ENCODE measurements around the gene SLC7A9. TPM values are rescaled to one million over a fixed set of nuclear protein-coding genes. Genes with fewer than 3 reads are reported as not detected.

The SLC7A9 gene
- total RNA-seq, 2 experiments from 2014 or later = 0.28 TPM; not detected in 1

DNA sequence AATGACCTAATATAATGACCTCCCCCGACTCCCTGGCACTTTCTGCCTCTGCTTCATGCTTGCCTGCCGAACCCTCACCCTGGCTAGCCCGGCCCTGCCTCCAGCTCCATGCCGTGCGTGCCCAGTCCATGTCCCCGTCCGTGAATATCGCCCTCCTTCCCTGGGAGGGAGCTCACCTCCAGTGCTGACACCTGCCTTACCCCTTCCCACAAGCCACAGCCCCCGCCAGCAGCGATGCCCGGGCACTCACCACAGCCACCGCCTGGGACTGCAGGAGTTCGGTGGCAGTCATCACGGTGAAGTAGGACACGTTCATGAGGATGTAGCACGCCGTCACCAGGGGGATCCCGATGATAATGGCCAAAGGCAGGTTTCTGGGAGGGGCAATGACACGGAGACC is 10.0 kb downstream of the SLC7A9 start:
- DNase-seq = no peak
- ChIA-PET CTCF (no interaction called here), POLR2A (no interaction called here)
- H3K4me3 Mint-ChIP-seq = no peak overlapping the region
- no peak for ATAC-seq (ENCODE audit: poor library complexity)
- H3K9me3 Mint-ChIP-seq = no peaks in the 10 kb centered on the region
- TF ChIP-seq, protein P1, sequence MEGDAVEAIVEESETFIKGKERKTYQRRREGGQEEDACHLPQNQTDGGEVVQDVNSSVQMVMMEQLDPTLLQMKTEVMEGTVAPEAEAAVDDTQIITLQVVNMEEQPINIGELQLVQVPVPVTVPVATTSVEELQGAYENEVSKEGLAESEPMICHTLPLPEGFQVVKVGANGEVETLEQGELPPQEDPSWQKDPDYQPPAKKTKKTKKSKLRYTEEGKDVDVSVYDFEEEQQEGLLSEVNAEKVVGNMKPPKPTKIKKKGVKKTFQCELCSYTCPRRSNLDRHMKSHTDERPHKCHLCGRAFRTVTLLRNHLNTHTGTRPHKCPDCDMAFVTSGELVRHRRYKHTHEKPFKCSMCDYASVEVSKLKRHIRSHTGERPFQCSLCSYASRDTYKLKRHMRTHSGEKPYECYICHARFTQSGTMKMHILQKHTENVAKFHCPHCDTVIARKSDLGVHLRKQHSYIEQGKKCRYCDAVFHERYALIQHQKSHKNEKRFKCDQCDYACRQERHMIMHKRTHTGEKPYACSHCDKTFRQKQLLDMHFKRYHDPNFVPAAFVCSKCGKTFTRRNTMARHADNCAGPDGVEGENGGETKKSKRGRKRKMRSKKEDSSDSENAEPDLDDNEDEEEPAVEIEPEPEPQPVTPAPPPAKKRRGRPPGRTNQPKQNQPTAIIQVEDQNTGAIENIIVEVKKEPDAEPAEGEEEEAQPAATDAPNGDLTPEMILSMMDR (IDR thresholded peaks at IDR 0.05) = no peak
- no peaks in the 10 kb centered on the region for H3K36me3 Mint-ChIP-seq (ENCODE audit: low read depth)
- Histone ChIP-seq H3K4me1 (ENCODE audit: insufficient read depth, low read length) (no peaks in the 10 kb centered on the region), H3K36me3 (ENCODE audit: insufficient read depth, low read length) (no peaks in the 10 kb centered on the region), H3K27ac (ENCODE audit: low read depth in 1 of 2, low read length in 2 of 2) (no peak overlapping the region), H3K4me3 (ENCODE audit: low read length) (no peak overlapping the region), H3K27me3 (ENCODE audit: control insufficient read depth in 1 of 2, insufficient read depth in 2 of 2, low read length in 2 of 2) (no peaks in the 10 kb centered on the region), H3K9me3 (ENCODE audit: control insufficient read depth in 1 of 2, insufficient read depth in 1 of 2, low read length in 2 of 2) (peaks cover 0 to 4% of the 10 kb centered on the region in 2 experiments)
- no peak overlapping the region for H3K27ac Mint-ChIP-seq
- no peaks in the 10 kb centered on the region for H3K27me3 Mint-ChIP-seq
- intact Hi-C loops (cut with DNase I, micrococcal nuclease) = no loop called here
- H3K4me1 Mint-ChIP-seq (ENCODE audit: low read depth) = no peaks in the 10 kb centered on the region

DNA sequence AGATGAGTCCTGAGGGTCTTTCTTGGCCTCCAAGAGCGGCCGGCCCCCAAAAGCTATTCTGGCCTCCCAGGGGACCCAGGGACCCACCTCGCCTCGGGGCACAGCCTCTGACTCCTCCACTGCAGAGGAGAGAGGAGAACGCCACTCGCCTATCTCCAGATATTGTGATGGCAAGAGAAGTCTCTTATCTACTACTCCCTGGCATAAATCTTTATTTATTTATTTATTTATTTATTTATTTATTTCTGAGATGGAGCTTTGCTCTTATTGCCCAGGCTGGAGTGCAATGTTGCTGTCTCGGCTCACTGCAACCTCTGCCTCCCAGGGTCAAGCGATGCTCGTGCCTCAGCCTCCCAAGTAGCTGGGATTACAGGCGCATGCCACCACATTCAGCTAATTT is 11.0 kb downstream of the SLC7A9 start:
- ChIA-PET POLR2A (no interaction called here), CTCF (no interaction called here)
- Histone ChIP-seq H3K27me3 (ENCODE audit: control insufficient read depth in 1 of 2, insufficient read depth in 2 of 2, low read length in 2 of 2) (no peaks in the 10 kb centered on the region), H3K36me3 (ENCODE audit: insufficient read depth, low read length) (no peaks in the 10 kb centered on the region), H3K4me3 (ENCODE audit: low read length) (no peak overlapping the region), H3K9me3 (ENCODE audit: control insufficient read depth in 1 of 2, insufficient read depth in 1 of 2, low read length in 2 of 2) (peaks cover 0 to 4% of the 10 kb centered on the region in 2 experiments), H3K4me1 (ENCODE audit: insufficient read depth, low read length) (no peaks in the 10 kb centered on the region), H3K27ac (ENCODE audit: low read depth in 1 of 2, low read length in 2 of 2) (no peak overlapping the region)
- intact Hi-C loops (cut with DNase I, micrococcal nuclease) = no loop called here
- Mint-ChIP-seq H3K4me1 (ENCODE audit: low read depth) (no peaks in the 10 kb centered on the region), H3K4me3 (no peak overlapping the region), H3K27me3 (no peaks in the 10 kb centered on the region), H3K36me3 (ENCODE audit: low read depth) (no peaks in the 10 kb centered on the region), H3K27ac (no peak overlapping the region), H3K9me3 (no peaks in the 10 kb centered on the region)
- TF ChIP-seq, protein P1 (IDR thresholded peaks at IDR 0.05) = no peak
- ATAC-seq (ENCODE audit: poor library complexity) = no peak
- DNase-seq = no peak

- Histone ChIP-seq H3K27me3 (ENCODE audit: control insufficient read depth in 1 of 2, insufficient read depth in 2 of 2, low read length in 2 of 2) (no peaks in the 10 kb centered on the region), H3K9me3 (ENCODE audit: control insufficient read depth in 1 of 2, insufficient read depth in 1 of 2, low read length in 2 of 2) (peaks cover 0 to 4% of the 10 kb centered on the region in 2 experiments), H3K4me3 (ENCODE audit: low read length) (no peak overlapping the region), H3K36me3 (ENCODE audit: insufficient read depth, low read length) (no peaks in the 10 kb centered on the region), H3K27ac (ENCODE audit: low read depth in 1 of 2, low read length in 2 of 2) (no peak overlapping the region), H3K4me1 (ENCODE audit: insufficient read depth, low read length) (no peaks in the 10 kb centered on the region)
- ATAC-seq (ENCODE audit: poor library complexity) (no peak), DNase-seq (no peak)
- no peaks in the 10 kb centered on the region for H3K36me3 Mint-ChIP-seq (ENCODE audit: low read depth)
- no peaks in the 10 kb centered on the region for H3K9me3 Mint-ChIP-seq
- no peaks in the 10 kb centered on the region for H3K4me1 Mint-ChIP-seq (ENCODE audit: low read depth)
- no peak overlapping the region for H3K4me3 Mint-ChIP-seq
- H3K27me3 Mint-ChIP-seq = no peaks in the 10 kb centered on the region
- intact Hi-C loops (cut with DNase I, micrococcal nuclease) = no loop called here
- TF ChIP-seq, protein P1 (IDR thresholded peaks at IDR 0.05) = no peak
- POLR2A ChIA-PET = no interaction called here
- CTCF ChIA-PET = no interaction called here
- no peak overlapping the region for H3K27ac Mint-ChIP-seq
Observed at GRCh38 chr19:32858155-32858554, 11.4 kb downstream of the SLC7A9 start.

All from CD4-positive, alpha-beta T cell (primary cell).